GM12865 (cell line): Measurements from ENCODE around the gene ZBTB6.
"Not testable (repeated sequence)": the region's sequence is repeated elsewhere in the genome, so short reads cannot be mapped to it uniquely, and the experiment has no call there.

ENCODE experiments used
- DNase-seq: peaks from one replicate; pipeline ENCODE4 v3.0.0; 2010; ENCODE audit warnings: low read depth
- H3K4me3 ChIP-seq: 2 replicates; pipeline ENCODE4 v1.5.1; 2011; ENCODE audit warnings: mild to moderate bottlenecking, low read depth, low read length, control low read depth
- CTCF ChIP-seq: IDR thresholded peaks from 2 replicates; pipeline ENCODE4 v1.5.1; 2011; ENCODE audit warnings: low read length, control low read depth, low read depth, inconsistent platforms; ENCODE audit not compliant: insufficient read depth; ENCODE audit errors: missing control alignments

ZBTB6 gene

GRCh38 chr9:122929796-122930354 lies 16.8 kb upstream of the ZBTB6 start:
- DNase-seq: no peak
- TF ChIP-seq CTCF: no peak
- H3K4me3 ChIP-seq: peak overlapping the region; percentile 99; the same call in 1 of the 2 replicates

- no peak for DNase-seq
- no peak for TF ChIP-seq CTCF
- H3K4me3 ChIP-seq: no peak overlapping the region
These were observed 10.8 kb upstream of the ZBTB6 start for GRCh38 chr9:122923947-122924346.

- H3K4me3 ChIP-seq: no peak overlapping the region
- DNase-seq: no peak
- TF ChIP-seq CTCF: no peak
These were observed 9.6 kb upstream of the ZBTB6 start for GRCh38 chr9:122922713-122923112.

GRCh38 chr9:122918310-122918709 lies 5.2 kb upstream of the ZBTB6 start:
- no peak overlapping the region for H3K4me3 ChIP-seq
- no peak for DNase-seq
- no peak for TF ChIP-seq CTCF

- H3K4me3 ChIP-seq: peak overlapping the region; percentile 94
- DNase-seq: no peak
- no peak for TF ChIP-seq CTCF
These were observed 506 bp downstream of the ZBTB6 start for GRCh38 chr9:122912671-122912963.

- not testable (repeated sequence) for DNase-seq, H3K4me3 ChIP-seq
These were observed 7.0 kb downstream of the ZBTB6 start for GRCh38 chr9:122906122-122906521.

DNA sequence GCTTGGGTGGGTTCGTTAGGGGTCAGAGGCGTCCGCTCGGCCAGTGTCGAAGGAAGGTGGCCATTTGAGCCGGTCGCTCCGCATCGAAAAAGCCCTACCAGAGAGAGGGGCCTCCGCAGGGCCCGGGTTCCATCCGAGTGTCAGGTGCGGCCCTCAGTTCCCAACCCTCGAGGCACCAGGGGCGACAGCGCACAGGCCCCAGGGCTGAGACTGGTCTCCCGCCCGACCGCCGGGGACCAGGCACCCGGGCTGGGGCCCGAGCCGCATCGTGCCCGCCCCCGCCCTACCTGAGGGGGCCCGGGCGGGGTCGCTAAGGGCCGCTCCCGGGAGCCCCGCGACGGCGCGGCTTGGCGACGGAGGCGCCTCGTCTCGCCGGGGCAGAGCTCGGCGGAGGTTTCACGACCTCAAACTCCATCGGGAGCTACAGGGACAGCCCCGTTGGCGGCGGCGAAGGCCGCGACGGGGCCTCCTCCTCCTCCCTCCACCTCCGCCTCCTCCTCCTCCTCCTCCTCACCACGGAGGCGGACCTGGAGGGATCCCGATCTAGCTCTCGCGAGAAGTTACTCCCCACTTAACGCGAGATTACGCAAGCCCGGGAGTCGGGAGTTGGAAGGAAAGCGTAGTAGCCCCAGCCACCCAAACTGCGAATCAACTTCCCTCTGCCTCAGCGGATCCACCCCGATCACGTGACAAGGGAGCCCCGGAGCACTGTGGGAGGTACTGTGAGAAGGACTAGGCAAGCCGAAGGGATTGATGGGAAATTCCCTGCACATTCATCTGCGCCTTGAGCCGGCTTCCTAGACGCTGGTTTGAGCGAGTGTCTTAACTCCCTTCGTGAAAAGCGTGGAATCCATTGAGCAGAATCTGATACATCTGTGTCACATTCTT lies 8.1 kb downstream of the ZBTB6 start, which contains the start of gene RC3H2:
Gene RC3H2 (minus strand): TSS at position 537 of the 888 bp plus-strand sequence. CDS start 7,850 bp downstream, outside the sequence.
- no peak for TF ChIP-seq CTCF
- peak within 1 kb of the TSS; percentile 84 for H3K4me3 ChIP-seq

More for the DNA sequence above, 8.1 kb downstream of the ZBTB6 start, which contains the start of gene RC3H2:
- DNase-seq: peak; percentile 99
